ENCODE data around the gene MRPL20. TPM values are rescaled to one million over a fixed set of nuclear protein-coding genes. Genes with fewer than 3 reads are reported as not detected.

The MRPL20 gene
- total and polyA plus RNA-seq, 9 of the 15 experiments (the other 6 are each of a cell fraction or from before 2014, with no cell fraction given): 180 to 671 (median 229) TPM

DNA sequence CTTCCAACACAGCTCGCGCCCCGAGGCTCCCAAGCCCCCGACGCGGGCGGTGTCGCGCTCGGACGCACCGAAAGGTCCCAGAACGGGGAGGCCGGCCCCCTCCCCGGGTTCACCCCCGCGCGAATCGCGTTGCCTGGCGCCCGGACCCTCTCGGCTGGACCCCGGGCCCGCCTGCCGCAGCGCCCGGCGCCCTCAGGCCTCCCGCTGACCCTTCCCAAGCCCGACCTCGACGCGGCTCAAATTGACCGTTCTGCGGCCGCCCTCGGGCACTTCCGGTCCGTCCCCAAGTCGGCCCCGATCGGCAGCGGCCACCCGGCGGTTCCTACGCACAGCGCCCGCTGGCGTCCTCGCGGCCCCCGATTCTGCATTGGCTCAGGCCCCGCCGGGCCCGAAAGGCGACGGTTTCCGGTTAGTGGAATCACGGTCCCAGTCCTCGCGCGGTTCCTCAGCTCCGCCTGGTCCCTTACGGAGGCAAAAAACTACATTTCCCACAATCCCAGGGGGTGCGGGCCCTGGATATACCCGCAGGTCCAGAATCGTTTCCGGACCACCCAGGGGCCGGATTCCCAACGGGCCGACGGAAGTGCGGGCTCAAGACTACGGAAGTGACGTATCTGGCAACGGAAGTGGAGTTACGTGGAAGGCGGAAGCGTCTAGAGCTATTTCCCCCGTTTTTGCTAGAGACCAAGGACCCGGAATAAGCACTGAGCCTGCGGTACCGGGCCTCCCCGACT lies 32.0 kb downstream of the MRPL20 start, which contains the start of gene AURKAIP1 (continued):
- TF ChIP-seq, protein P1, sequence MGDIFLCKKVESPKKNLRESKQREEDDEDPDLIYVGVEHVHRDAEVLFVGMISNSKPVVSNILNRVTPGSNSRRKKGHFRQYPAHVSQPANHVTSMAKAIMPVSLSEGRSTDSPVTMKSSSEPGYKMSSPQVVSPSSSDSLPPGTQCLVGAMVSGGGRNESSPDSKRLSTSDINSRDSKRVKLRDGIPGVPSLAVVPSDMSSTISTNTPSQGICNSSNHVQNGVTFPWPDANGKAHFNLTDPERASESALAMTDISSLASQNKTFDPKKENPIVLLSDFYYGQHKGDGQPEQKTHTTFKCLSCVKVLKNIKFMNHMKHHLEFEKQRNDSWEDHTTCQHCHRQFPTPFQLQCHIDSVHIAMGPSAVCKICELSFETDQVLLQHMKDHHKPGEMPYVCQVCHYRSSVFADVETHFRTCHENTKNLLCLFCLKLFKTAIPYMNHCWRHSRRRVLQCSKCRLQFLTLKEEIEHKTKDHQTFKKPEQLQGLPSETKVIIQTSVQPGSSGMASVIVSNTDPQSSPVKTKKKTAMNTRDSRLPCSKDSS (IDR thresholded peaks at IDR 0.05; ENCODE audit: low read depth, partially characterized antibody): no peak
- TF ChIP-seq, protein P2, sequence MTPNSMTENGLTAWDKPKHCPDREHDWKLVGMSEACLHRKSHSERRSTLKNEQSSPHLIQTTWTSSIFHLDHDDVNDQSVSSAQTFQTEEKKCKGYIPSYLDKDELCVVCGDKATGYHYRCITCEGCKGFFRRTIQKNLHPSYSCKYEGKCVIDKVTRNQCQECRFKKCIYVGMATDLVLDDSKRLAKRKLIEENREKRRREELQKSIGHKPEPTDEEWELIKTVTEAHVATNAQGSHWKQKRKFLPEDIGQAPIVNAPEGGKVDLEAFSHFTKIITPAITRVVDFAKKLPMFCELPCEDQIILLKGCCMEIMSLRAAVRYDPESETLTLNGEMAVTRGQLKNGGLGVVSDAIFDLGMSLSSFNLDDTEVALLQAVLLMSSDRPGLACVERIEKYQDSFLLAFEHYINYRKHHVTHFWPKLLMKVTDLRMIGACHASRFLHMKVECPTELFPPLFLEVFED (CRISPR knock-in tag; conservative IDR thresholded peaks at IDR 0.05): peak; percentile 87
- TF ChIP-seq, protein P3, sequence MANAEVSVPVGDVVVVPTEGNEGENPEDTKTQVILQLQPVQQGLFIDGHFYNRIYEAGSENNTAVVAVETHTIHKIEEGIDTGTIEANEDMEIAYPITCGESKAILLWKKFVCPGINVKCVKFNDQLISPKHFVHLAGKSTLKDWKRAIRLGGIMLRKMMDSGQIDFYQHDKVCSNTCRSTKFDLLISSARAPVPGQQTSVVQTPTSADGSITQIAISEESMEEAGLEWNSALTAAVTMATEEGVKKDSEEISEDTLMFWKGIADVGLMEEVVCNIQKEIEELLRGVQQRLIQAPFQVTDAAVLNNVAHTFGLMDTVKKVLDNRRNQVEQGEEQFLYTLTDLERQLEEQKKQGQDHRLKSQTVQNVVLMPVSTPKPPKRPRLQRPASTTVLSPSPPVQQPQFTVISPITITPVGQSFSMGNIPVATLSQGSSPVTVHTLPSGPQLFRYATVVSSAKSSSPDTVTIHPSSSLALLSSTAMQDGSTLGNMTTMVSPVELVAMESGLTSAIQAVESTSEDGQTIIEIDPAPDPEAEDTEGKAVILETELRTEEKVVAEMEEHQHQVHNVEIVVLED (CRISPR knock-in tag; IDR thresholded peaks at IDR 0.05): peak; percentile 85
- TF ChIP-seq PPARD (CRISPR knock-in tag; IDR thresholded peaks at IDR 0.05) (no peak), PHB (CRISPR knock-in tag; IDR thresholded peaks at IDR 0.05) (peak; percentile 63; the same call in 1 of the 2 replicates), NCOR1 (IDR thresholded peaks at IDR 0.05) (peak; percentile 63; the same call in 1 of the 2 replicates), EWSR1 (IDR thresholded peaks at IDR 0.05; ENCODE audit: borderline replicate concordance, low read depth, partially characterized antibody) (no peak), ZSCAN29 (IDR thresholded peaks at IDR 0.05) (peak; percentile 28; the same call in 1 of the 2 replicates), XRCC5 (IDR thresholded peaks at IDR 0.05; ENCODE audit: low read depth, low read length) (peak; percentile 99), TEAD2 (tag; IDR thresholded peaks at IDR 0.05) (no peak), SNRNP70 (optimal IDR thresholded peaks at IDR 0.05; ENCODE audit: low read depth, low read length) (no peak)
- TF ChIP-seq, protein P4, sequence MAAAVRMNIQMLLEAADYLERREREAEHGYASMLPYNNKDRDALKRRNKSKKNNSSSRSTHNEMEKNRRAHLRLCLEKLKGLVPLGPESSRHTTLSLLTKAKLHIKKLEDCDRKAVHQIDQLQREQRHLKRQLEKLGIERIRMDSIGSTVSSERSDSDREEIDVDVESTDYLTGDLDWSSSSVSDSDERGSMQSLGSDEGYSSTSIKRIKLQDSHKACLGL (CRISPR knock-in tag; IDR thresholded peaks at IDR 0.05; ENCODE audit: borderline replicate concordance, poor library complexity, severe bottlenecking): no peak
